GM06990 (cell line): ENCODE measurements around the gene TENM4.

ENCODE experiments used
- DNase-seq: peaks from one replicate; pipeline ENCODE4 v3.0.0-alpha.2; 2011; ENCODE audit not compliant: insufficient read length; ENCODE audit errors: extremely low read depth
- H3K27me3 ChIP-seq: replicated peaks from 2 replicates; pipeline ENCODE4 v1.6.0; 2011; ENCODE audit warnings: low read length; ENCODE audit not compliant: control insufficient read depth, insufficient read depth
- H3K36me3 ChIP-seq: 2 replicates; pipeline ENCODE4 v1.5.1; 2011; ENCODE audit warnings: low read length; ENCODE audit not compliant: control insufficient read depth, insufficient read depth
- H3K4me3 ChIP-seq: replicated peaks from 2 replicates; pipeline ENCODE4 v1.5.1; 2011; ENCODE audit warnings: low read depth, mild to moderate bottlenecking, control low read depth, low read length
- TF ChIP-seq, protein P1 (sequence below): IDR thresholded peaks from 2 replicates; pipeline ENCODE4 v1.5.1; 2011; ENCODE audit warnings: low read length, control low read depth, mild to moderate bottlenecking, inconsistent platforms; ENCODE audit not compliant: insufficient read depth, poor library complexity, severe bottlenecking

The TENM4 gene

DNA sequence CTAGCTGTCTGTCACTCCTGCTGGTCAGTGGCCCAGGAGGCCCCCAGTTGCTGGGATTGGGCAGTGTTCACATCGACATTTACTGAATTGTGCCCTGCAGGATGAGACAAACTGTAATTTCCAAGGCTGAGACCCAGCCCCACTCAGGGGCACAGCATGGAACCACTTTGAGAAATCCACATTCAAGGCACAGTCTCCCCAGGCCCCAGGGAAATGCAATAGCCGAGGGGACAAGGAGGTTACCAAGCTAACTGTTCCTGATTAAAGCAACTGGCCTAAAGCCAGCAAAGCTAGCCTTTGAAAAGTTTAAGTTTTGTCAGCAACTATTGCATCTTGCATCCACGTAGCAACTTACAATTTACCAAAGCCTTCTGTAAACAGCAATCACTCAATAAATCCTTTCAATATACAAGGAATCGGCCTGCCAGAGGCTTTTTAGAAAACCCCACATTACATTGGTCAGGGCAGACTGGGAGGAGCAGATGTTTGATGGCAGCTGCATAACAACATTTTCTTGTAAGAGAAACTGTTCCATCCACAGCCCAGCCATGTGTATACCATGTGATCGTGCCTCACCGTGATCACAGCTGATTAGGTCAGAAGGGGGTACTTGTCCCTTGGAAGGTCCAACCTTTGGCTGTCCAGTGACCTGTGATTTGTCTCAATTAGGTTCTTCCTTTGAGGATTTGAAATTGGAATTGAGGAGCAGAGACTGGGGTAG lies 103.9 kb downstream of the TENM4 start:
- no peak for DNase-seq
- no peaks in the 10 kb centered on the region for H3K36me3 ChIP-seq
- no peak overlapping the region for H3K4me3 ChIP-seq
- TF ChIP-seq, protein P1, sequence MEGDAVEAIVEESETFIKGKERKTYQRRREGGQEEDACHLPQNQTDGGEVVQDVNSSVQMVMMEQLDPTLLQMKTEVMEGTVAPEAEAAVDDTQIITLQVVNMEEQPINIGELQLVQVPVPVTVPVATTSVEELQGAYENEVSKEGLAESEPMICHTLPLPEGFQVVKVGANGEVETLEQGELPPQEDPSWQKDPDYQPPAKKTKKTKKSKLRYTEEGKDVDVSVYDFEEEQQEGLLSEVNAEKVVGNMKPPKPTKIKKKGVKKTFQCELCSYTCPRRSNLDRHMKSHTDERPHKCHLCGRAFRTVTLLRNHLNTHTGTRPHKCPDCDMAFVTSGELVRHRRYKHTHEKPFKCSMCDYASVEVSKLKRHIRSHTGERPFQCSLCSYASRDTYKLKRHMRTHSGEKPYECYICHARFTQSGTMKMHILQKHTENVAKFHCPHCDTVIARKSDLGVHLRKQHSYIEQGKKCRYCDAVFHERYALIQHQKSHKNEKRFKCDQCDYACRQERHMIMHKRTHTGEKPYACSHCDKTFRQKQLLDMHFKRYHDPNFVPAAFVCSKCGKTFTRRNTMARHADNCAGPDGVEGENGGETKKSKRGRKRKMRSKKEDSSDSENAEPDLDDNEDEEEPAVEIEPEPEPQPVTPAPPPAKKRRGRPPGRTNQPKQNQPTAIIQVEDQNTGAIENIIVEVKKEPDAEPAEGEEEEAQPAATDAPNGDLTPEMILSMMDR: no peak
- no peaks in the 10 kb centered on the region; the same call in none of the 2 replicates for H3K27me3 ChIP-seq

DNA sequence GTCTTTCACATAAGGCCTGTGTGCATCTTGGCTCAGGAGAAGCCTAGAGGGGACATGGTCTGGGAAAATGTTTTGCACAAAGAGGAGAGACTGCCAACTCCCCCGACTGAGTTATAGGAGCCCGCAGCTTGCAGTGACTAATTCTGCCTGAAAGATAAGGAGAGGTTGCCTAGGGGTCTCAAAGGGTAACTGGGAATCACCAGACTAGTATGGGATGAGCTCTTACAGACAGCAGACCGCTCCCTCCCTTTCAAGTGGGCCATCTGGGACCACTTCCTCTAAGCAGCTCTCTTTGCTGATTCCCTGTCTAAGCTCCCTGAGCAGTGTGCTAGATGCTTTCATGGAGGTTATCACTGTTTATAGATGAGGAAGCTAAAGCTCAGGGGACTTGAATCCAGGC lies 105.1 kb downstream of the TENM4 start:
- Histone ChIP-seq H3K36me3 (no peaks in the 10 kb centered on the region), H3K27me3 (no peaks in the 10 kb centered on the region; the same call in none of the 2 replicates), H3K4me3 (no peak overlapping the region)
- TF ChIP-seq, protein P1: no peak
- no peak for DNase-seq

DNA sequence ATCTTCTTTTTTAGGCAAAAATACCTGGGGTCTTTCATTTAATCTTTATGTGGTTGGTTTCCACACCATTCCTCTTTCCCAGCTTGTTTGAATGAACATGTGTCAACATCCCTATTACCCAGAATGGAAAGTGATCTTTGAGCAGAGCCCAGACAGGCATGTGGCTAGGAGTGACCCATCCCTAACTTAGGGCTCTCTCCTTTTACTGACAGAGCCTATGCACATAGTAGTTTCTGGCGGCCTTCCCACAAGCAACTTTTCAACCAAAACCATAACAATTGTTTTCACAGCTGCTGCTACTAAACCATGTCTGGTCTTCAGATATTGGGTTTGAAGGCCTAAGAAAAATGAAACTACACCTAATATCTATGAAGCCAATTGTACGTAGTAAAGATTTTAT lies 107.5 kb downstream of the TENM4 start:
- Histone ChIP-seq H3K27me3 (no peaks in the 10 kb centered on the region; the same call in none of the 2 replicates), H3K36me3 (no peaks in the 10 kb centered on the region), H3K4me3 (no peak overlapping the region)
- TF ChIP-seq, protein P1: no peak
- no peak for DNase-seq

DNA sequence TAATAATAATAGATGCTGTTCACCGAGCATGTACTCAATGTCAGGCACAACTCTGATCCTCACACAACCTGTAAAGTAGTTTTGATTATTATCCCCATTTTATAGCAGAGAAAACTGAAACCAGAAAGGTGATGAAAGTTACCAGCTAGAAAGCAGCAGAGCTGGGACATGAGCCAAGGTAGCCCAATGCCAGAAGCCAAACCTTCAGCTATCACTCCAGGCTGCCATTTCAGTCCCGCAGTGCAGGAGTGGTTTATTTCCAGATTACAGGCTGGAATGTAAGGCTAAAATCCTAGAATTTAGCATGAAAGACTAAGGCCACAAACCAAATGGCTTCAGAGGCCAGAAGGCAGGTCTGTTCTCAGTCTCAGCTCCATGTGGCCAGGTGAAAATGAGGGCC lies 108.8 kb downstream of the TENM4 start:
- H3K36me3 ChIP-seq: no peaks in the 10 kb centered on the region
- H3K4me3 ChIP-seq: no peak overlapping the region
- TF ChIP-seq, protein P1: no peak
- H3K27me3 ChIP-seq: no peaks in the 10 kb centered on the region; the same call in 1 of the 2 replicates
- DNase-seq: no peak

DNA sequence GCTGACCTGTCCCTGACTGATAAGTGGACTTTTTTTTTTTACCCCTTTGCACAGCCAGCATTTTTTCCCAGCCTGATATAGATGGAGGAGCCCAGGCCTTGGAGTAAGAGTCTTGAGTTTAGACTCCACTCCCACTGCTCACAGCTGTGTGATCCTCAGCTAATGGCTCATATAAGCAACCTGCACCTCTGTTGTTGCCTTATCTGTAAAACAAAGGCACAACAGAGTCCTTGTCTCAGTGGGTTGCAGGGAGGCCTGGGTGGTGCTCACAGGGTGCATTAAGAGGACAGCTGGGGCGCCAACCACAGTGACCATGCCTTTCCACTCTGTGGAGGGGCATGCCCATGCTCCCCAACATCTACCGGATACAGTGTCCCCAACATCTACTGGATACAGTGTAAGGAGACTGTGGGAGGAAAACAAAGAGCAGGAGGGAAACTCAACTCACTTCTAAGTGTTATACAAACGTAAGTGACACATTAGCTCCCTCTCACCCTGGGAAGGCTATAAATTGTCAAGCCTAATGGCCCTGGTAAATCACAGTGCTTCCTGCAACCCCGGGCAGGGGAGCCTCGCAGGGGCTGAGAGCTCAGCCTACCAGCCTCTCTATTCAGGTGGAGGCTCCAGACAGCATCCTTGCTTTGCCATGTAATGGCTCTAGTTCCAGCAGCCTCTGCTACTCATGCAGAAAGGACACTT lies 109.5 kb downstream of the TENM4 start:
- Histone ChIP-seq H3K4me3 (no peak overlapping the region), H3K36me3 (no peaks in the 10 kb centered on the region), H3K27me3 (no peaks in the 10 kb centered on the region)
- DNase-seq: no peak
- TF ChIP-seq, protein P1: no peak

DNA sequence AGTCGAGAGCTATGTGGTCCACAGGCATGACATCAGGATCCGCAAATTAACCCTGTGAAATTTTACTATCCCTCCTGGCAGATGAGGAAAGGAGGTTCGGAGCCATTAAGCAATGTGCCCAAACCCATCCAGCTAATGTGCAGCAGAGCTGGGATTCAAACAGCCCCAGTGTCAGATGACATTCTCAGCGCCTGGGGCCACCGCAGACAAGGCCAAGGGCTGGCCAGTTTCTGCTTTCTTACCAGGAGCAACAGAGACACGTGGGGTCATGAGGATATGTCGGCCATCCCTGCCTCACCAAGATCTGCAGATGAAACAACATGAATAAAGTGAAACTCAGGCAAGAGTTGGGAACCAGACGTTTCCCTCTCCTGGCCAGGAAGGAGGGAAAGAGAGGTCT lies 110.2 kb downstream of the TENM4 start:
- Histone ChIP-seq H3K36me3 (no peaks in the 10 kb centered on the region), H3K27me3 (no peaks in the 10 kb centered on the region), H3K4me3 (no peak overlapping the region)
- TF ChIP-seq, protein P1: no peak
- DNase-seq: no peak
